Vagina (tissue), 2 donors: ENCODE measurements around the gene DPYSL5. TPM values are rescaled to one million over a fixed set of nuclear protein-coding genes. Genes with fewer than 3 reads are reported as not detected.

ENCODE experiments used
- DNase-seq, 2 donors: peaks; one replicate each; pipeline ENCODE4 v3.0.0-alpha.2; 2017; ENCODE audit errors: extremely low spot score in 2 of 2
- H3K27ac ChIP-seq: fragments of 200-600 bp; sonication (generic); one replicate; pipeline ENCODE4 v1.5.1; 2019
- H3K27me3 ChIP-seq: fragments of 200-600 bp; sonication (generic); one replicate; pipeline ENCODE4 v1.5.1; 2019
- H3K36me3 ChIP-seq, 2 donors: fragments of 200-600 bp; sonication (generic); one replicate each; pipeline ENCODE4 v1.5.1; 2017 to 2019
- H3K4me1 ChIP-seq: fragments of 200-600 bp; sonication (generic); one replicate; pipeline ENCODE4 v1.5.1; 2019
- H3K4me3 ChIP-seq, 2 donors: fragments of 200-600 bp; sonication (generic); 1 replicate in 1 of 2; 2 replicates in 1 of 2; pipeline ENCODE4 v1.5.1; 2016 to 2019
- H3K9me3 ChIP-seq: fragments of 200-600 bp; sonication (generic); one replicate; pipeline ENCODE4 v1.5.1; 2019
- POLR2A ChIP-seq, 2 donors: fragments of 450-650 bp; IDR thresholded peaks; one replicate each; pipeline ENCODE4 v1.6.1; 2017; ENCODE audit warnings: antibody characterized with exemption in 2 of 2, mild to moderate bottlenecking in 2 of 2, moderate library complexity in 2 of 2
- POLR2AphosphoS5 ChIP-seq, 2 donors: sonication (generic); formaldehyde crosslinking; IDR thresholded peaks; one replicate each; pipeline ENCODE4 v1.9.0; 2017; ENCODE audit warnings: antibody characterized with exemption in 2 of 2, mild to moderate bottlenecking in 2 of 2, low read depth in 1 of 2; ENCODE audit not compliant: insufficient read depth in 1 of 2
- intact Hi-C: fragments of 100-400 bp; cut with DNase I; formaldehyde crosslinking; loops from one replicate; pipeline ENCODE4 v1.15.1; 2023
- total RNA-seq: library from RNA; depleted of rRNA; stranded (reverse); fragments of >200 nt; gene quantifications from one replicate; pipeline ENCODE4 v1.2.3, GENCODE V29; 2016
- TF ChIP-seq, protein P1 (sequence below), 3 experiments: fragments of 450-650 bp in 2 of 3; fragments of 200-600 bp in 1 of 3; sonication (generic) in 1 of 3; IDR thresholded peaks; one replicate each; pipeline ENCODE4 v1.5.1; 2017 to 2019; ENCODE audit warnings: antibody characterized with exemption in 3 of 3, mild to moderate bottlenecking in 2 of 3, moderate library complexity in 2 of 3

Gene DPYSL5
- total RNA-seq, 1 donor from 2014 or later, result 0.74 TPM

- TF ChIP-seq, protein P1, sequence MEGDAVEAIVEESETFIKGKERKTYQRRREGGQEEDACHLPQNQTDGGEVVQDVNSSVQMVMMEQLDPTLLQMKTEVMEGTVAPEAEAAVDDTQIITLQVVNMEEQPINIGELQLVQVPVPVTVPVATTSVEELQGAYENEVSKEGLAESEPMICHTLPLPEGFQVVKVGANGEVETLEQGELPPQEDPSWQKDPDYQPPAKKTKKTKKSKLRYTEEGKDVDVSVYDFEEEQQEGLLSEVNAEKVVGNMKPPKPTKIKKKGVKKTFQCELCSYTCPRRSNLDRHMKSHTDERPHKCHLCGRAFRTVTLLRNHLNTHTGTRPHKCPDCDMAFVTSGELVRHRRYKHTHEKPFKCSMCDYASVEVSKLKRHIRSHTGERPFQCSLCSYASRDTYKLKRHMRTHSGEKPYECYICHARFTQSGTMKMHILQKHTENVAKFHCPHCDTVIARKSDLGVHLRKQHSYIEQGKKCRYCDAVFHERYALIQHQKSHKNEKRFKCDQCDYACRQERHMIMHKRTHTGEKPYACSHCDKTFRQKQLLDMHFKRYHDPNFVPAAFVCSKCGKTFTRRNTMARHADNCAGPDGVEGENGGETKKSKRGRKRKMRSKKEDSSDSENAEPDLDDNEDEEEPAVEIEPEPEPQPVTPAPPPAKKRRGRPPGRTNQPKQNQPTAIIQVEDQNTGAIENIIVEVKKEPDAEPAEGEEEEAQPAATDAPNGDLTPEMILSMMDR (IDR thresholded peaks at IDR 0.05), result no peak
- TF ChIP-seq POLR2A (IDR thresholded peaks at IDR 0.05), result no peak
- no peak for TF ChIP-seq POLR2AphosphoS5 (IDR thresholded peaks at IDR 0.05; ENCODE audit: insufficient read depth in 1 of 2, low read depth in 1 of 2)
- no peak overlapping the region for H3K27ac ChIP-seq
- H3K4me1 ChIP-seq, result no peaks in the 10 kb centered on the region
- DNase-seq, result no peak
- H3K9me3 ChIP-seq, result no peaks in the 10 kb centered on the region
- no peaks in the 10 kb centered on the region for H3K36me3 ChIP-seq
- H3K4me3 ChIP-seq, result no peak overlapping the region
- intact Hi-C loops, result no loop called here
- H3K27me3 ChIP-seq, result no peaks in the 10 kb centered on the region
Measured at GRCh38 chr2:26864226-26864625, 16.3 kb downstream of the DPYSL5 start.

- Histone ChIP-seq H3K9me3 (no peaks in the 10 kb centered on the region), H3K4me1 (no peaks in the 10 kb centered on the region), H3K4me3 (no peak overlapping the region), H3K36me3 (no peaks in the 10 kb centered on the region), H3K27me3 (no peaks in the 10 kb centered on the region), H3K27ac (no peak overlapping the region)
- no peak for DNase-seq
- intact Hi-C loops, result no loop called here
- TF ChIP-seq POLR2AphosphoS5 (IDR thresholded peaks at IDR 0.05; ENCODE audit: insufficient read depth in 1 of 2, low read depth in 1 of 2), result no peak
- TF ChIP-seq, protein P1 (IDR thresholded peaks at IDR 0.05), result no peak
- TF ChIP-seq POLR2A (IDR thresholded peaks at IDR 0.05), result no peak
Measured at GRCh38 chr2:26864646-26865045, 16.7 kb downstream of the DPYSL5 start.

GRCh38 chr2:26870585-26871095, 22.7 kb downstream of the DPYSL5 start:
- H3K27ac ChIP-seq, result no peak overlapping the region
- no peaks in the 10 kb centered on the region for H3K4me1 ChIP-seq
- intact Hi-C loops, result no loop called here
- TF ChIP-seq, protein P1 (IDR thresholded peaks at IDR 0.05), result no peak
- TF ChIP-seq POLR2AphosphoS5 (IDR thresholded peaks at IDR 0.05; ENCODE audit: insufficient read depth in 1 of 2, low read depth in 1 of 2), result no peak
- no peak for TF ChIP-seq POLR2A (IDR thresholded peaks at IDR 0.05)
- no peak overlapping the region for H3K4me3 ChIP-seq
- no peak for DNase-seq
- H3K27me3 ChIP-seq, result no peaks in the 10 kb centered on the region
- no peaks in the 10 kb centered on the region for H3K36me3 ChIP-seq
- H3K9me3 ChIP-seq, result no peaks in the 10 kb centered on the region

DNA sequence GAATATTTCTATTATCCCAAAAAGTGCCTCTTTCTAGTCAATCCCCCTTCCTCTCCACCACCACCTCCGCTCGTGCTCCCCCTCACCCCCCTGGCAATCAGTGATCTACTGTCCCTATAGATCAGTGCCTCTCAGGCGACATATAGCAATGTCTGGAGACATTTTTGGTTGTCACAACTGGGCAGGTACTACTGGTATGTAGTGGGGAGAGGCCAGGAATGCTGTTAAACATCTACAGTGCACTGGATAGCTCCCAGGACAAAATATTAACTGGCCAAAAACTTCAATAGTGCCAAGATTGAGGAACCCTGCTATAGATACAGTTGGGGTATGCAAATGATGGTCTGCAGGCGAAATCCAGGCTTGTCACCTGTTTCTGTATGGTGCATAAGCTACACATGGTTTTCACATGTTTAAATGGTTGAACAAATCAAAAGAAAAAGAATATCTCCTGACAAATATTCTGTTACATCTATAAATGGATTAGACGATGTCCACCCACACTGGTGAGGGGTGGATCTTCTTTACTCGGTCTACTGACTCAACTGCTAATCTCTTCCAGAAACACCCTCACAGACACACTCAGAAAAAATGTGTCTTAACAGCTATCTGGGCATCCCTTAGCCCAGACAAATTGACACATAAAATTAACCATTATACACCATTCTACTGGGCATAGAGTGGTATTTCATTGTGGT, 25.5 kb downstream of the DPYSL5 start:
- TF ChIP-seq, protein P1 (IDR thresholded peaks at IDR 0.05), result no peak
- TF ChIP-seq POLR2A (IDR thresholded peaks at IDR 0.05) (no peak), POLR2AphosphoS5 (IDR thresholded peaks at IDR 0.05; ENCODE audit: insufficient read depth in 1 of 2, low read depth in 1 of 2) (no peak)
- intact Hi-C loops, result no loop called here
- Histone ChIP-seq H3K36me3 (no peaks in the 10 kb centered on the region), H3K27me3 (no peaks in the 10 kb centered on the region), H3K4me1 (no peaks in the 10 kb centered on the region), H3K9me3 (no peaks in the 10 kb centered on the region), H3K4me3 (no peak overlapping the region), H3K27ac (no peak overlapping the region)
- no peak for DNase-seq

DNA sequence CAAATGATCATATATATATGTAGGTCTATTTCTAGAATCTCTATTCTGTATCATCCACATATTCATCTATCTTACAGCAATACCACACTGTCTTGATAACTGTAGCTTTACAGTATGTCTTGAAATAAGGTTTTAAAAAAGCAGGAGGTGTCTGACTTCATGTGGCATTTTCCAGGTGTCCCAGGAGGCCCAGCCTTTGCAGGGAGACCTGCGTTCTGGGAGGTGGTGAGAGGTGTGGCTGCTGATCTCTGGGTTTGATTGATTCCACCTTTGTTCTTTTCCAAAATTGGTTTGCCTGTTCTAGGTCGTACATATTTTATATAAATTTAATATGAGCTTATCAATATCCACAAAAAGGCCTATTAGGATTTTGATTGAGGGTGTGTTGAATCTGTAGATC, 26.6 kb downstream of the DPYSL5 start:
- intact Hi-C loops, result no loop called here
- TF ChIP-seq, protein P1 (IDR thresholded peaks at IDR 0.05), result no peak
- TF ChIP-seq POLR2AphosphoS5 (IDR thresholded peaks at IDR 0.05; ENCODE audit: insufficient read depth in 1 of 2, low read depth in 1 of 2) (no peak), POLR2A (IDR thresholded peaks at IDR 0.05) (no peak)
- Histone ChIP-seq H3K27ac (no peak overlapping the region), H3K4me1 (no peaks in the 10 kb centered on the region), H3K27me3 (no peaks in the 10 kb centered on the region), H3K36me3 (no peaks in the 10 kb centered on the region), H3K4me3 (no peak overlapping the region), H3K9me3 (no peaks in the 10 kb centered on the region)
- DNase-seq, result no peak
